Endothelial cell of umbilical vein (primary cell): ENCODE data around the gene TXNRD2.

Source experiments
- EZH2 ChIP-seq: IDR thresholded peaks from 2 replicates; pipeline ENCODE4 v1.6.1; 2012; ENCODE audit warnings: borderline replicate concordance, low read depth, mild to moderate bottlenecking, moderate library complexity, low read length, inconsistent platforms; ENCODE audit not compliant: severe bottlenecking
- GATA2 ChIP-seq: IDR thresholded peaks from 2 replicates; pipeline ENCODE4 v1.7.0; 2011; ENCODE audit warnings: low read depth, mild to moderate bottlenecking, moderate library complexity, mixed read lengths, low read length; ENCODE audit not compliant: insufficient read length, insufficient read depth
- MYC ChIP-seq: IDR thresholded peaks from one replicate; pipeline ENCODE4 v1.6.1; 2011; ENCODE audit warnings: mild to moderate bottlenecking, low read depth, low read length
- POLR2A ChIP-seq: IDR thresholded peaks from 2 replicates; pipeline ENCODE4 v1.6.1; 2012; ENCODE audit warnings: low read depth, mild to moderate bottlenecking, control low read depth, low read length
- POLR2AphosphoS5 ChIP-seq: IDR thresholded peaks from 2 replicates; pipeline ENCODE4 v1.6.1; 2012; ENCODE audit warnings: low read depth, mild to moderate bottlenecking, control low read depth, low read length, moderate library complexity; ENCODE audit not compliant: insufficient read depth
- TF ChIP-seq, protein P1 (sequence below), 2 donors: IDR thresholded peaks; 1 replicate in 1 of 2; 2 replicates in 1 of 2; pipeline ENCODE4 v1.5.1; 2011; ENCODE audit warnings: low read length in 2 of 2, mild to moderate bottlenecking in 2 of 2, moderate library complexity in 2 of 2, control low read depth in 1 of 2, inconsistent platforms in 1 of 2, low read depth in 1 of 2; ENCODE audit not compliant: insufficient read depth in 1 of 2; ENCODE audit errors: extremely low read depth in 1 of 2

DNA sequence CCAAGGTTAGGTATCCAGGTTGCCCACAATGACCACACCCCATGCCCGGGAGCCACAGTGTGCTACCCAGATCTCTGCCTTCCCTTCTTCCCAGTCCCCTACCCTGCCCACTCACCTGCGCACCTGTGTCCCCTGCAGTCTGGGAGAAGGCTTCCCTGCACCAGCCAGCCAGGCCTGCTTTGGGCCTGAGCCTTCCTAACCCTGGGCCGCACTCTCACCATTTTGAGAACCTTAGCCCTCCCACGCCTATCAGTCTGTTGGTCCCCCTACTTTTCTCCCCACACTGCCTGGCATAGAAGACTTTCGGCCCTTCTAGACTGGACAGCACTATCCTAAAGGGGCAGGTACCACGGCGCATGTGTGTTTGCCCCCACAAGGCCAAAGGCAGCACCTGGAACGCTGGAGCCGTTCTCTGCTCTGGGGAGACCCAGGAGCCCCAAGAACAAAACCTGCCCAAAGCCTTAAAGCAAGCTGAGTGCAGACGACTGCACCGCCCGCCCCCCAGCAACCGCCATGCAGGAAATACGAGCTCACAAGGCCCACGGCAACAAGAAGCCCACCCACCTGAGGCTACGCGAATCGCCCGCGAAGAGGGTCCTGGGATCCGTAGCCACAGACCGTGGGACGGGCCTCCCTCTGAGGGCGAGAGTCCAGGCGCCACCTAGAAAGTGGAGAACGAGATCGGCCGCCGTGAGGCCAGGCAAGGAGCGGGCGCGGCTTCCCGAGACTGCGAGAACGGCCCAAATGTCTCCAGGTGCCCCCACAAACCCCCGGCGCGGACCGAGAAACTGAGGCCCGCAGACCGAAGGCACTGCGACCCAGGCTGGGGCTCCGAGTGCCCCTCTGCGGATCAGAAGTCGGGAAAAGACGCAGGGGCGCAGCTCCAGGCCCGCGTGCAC is 87.5 kb downstream of the TXNRD2 start:
- TF ChIP-seq, protein P1, sequence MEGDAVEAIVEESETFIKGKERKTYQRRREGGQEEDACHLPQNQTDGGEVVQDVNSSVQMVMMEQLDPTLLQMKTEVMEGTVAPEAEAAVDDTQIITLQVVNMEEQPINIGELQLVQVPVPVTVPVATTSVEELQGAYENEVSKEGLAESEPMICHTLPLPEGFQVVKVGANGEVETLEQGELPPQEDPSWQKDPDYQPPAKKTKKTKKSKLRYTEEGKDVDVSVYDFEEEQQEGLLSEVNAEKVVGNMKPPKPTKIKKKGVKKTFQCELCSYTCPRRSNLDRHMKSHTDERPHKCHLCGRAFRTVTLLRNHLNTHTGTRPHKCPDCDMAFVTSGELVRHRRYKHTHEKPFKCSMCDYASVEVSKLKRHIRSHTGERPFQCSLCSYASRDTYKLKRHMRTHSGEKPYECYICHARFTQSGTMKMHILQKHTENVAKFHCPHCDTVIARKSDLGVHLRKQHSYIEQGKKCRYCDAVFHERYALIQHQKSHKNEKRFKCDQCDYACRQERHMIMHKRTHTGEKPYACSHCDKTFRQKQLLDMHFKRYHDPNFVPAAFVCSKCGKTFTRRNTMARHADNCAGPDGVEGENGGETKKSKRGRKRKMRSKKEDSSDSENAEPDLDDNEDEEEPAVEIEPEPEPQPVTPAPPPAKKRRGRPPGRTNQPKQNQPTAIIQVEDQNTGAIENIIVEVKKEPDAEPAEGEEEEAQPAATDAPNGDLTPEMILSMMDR (IDR thresholded peaks at IDR 0.05; ENCODE audit: extremely low read depth in 1 of 2, insufficient read depth in 1 of 2, low read depth in 1 of 2, low read length in 2 of 2): no peak
- TF ChIP-seq POLR2A: no peak
- no peak for TF ChIP-seq POLR2AphosphoS5
- no peak for TF ChIP-seq GATA2
- TF ChIP-seq EZH2: no peak
- no peak for TF ChIP-seq MYC
